Smooth muscle cell (in vitro differentiated cells): ENCODE results near the gene LRRC45. TPM values are rescaled to one million over a fixed set of nuclear protein-coding genes. Genes with fewer than 3 reads are reported as not detected.

Source experiments
- DNase-seq: peaks from one replicate; lab custom pipeline; 2025; ENCODE audit not compliant: unreplicated experiment; lab: John Stamatoyannopoulos, UW
- H2AFZ ChIP-seq: fragments of 200-600 bp; sonication (generic); 2 replicates; pipeline ENCODE4 v1.6.0; 2016; ENCODE audit warnings: antibody characterized with exemption, low read depth, mild to moderate bottlenecking
- H3F3A ChIP-seq: fragments of 200-600 bp; sonication (generic); 2 replicates; pipeline ENCODE4 v1.6.0; 2017; ENCODE audit warnings: antibody characterized with exemption, low read depth
- H3K27ac ChIP-seq: fragments of 200-600 bp; sonication (generic); 2 replicates; pipeline ENCODE4 v1.5.1; 2016; ENCODE audit warnings: low read depth, mild to moderate bottlenecking
- H3K27me3 ChIP-seq: fragments of 200-600 bp; sonication (generic); 2 replicates; pipeline ENCODE4 v1.6.1; 2016; ENCODE audit warnings: low read depth, mild to moderate bottlenecking
- H3K36me3 ChIP-seq: fragments of 200-600 bp; sonication (generic); 2 replicates; pipeline ENCODE4 v1.5.1; 2016; ENCODE audit warnings: low read depth
- H3K4me1 ChIP-seq: fragments of 200-600 bp; sonication (generic); 2 replicates; pipeline ENCODE4 v1.5.1; 2016; ENCODE audit warnings: low read depth
- H3K4me2 ChIP-seq: fragments of 200-600 bp; sonication (generic); 2 replicates; pipeline ENCODE4 v1.6.0; 2016; ENCODE audit warnings: mild to moderate bottlenecking
- H3K4me3 ChIP-seq: fragments of 200-600 bp; sonication (generic); 2 replicates; pipeline ENCODE4 v1.5.1; 2016; ENCODE audit warnings: mild to moderate bottlenecking
- H3K79me2 ChIP-seq: fragments of 200-600 bp; sonication (generic); 2 replicates; pipeline ENCODE4 v1.6.0; 2016; ENCODE audit warnings: low read depth, mild to moderate bottlenecking
- H3K9ac ChIP-seq: fragments of 200-600 bp; sonication (generic); 2 replicates; pipeline ENCODE4 v1.6.0; 2016; ENCODE audit warnings: low read depth
- H3K9me3 ChIP-seq: fragments of 200-600 bp; sonication (generic); replicated peaks from 2 replicates; pipeline ENCODE4 v1.5.1; 2016; ENCODE audit warnings: low read depth
- H4K20me1 ChIP-seq: fragments of 200-600 bp; sonication (generic); 2 replicates; pipeline ENCODE4 v1.6.0; 2016; ENCODE audit warnings: low read depth
- CTCF ChIP-seq: fragments of 200-600 bp; sonication (generic); IDR thresholded peaks from 2 replicates; pipeline ENCODE4 v1.5.1; 2017; ENCODE audit warnings: borderline replicate concordance, mild to moderate bottlenecking, antibody characterized with exemption; ENCODE audit not compliant: insufficient read depth, poor library complexity, severe bottlenecking
- WGBS: methylation state at CpG from one replicate; pipeline ENCODE4 v1.1.7; 2016; ENCODE audit warnings: low lambda C conversion rate; 5-methylcytosine and 5-hydroxymethylcytosine counted together
- polyA plus RNA-seq: library from polyadenylated mRNA; unstranded; fragments of >200 nt; fragmentation: Nextera tagmentation; extraction: Ambion mirVana; gene quantifications from 2 replicates; pipeline ENCODE4 v1.2.1, GENCODE V29; 2016
- total RNA-seq: library from RNA; depleted of rRNA; stranded (reverse); fragments of >200 nt; gene quantifications from 2 replicates; pipeline ENCODE4 v1.2.3, GENCODE V29; 2014

Gene LRRC45
- total and polyA plus RNA-seq, 2 experiments from 2014 or later: 9.6 to 13.5 TPM

GRCh38 chr17:82024859-82025258 lies 1.8 kb downstream of the LRRC45 start:
- Histone ChIP-seq H3K79me2 (peaks cover 3% of the 10 kb centered on the region), H3K27me3 (no peaks in the 10 kb centered on the region), H3K27ac (no peak overlapping the region), H3K9ac (no peak overlapping the region), H3K4me1 (peaks cover 15% of the 10 kb centered on the region), H3F3A (no peaks in the 10 kb centered on the region), H3K9me3 (no peaks in the 10 kb centered on the region), H3K4me2 (no peak overlapping the region), H3K36me3 (no peaks in the 10 kb centered on the region), H3K4me3 (no peak overlapping the region), H2AFZ (no peak overlapping the region), H4K20me1 (peaks cover 23% of the 10 kb centered on the region)
- DNase-seq: no peak
- WGBS: 97% methylated on average over 17 of the region's 17 CpGs
- no peak for TF ChIP-seq CTCF

- 96% methylated on average over 25 of the region's 25 CpGs for WGBS
- DNase-seq: no peak
- Histone ChIP-seq H3K27me3 (no peaks in the 10 kb centered on the region), H3K79me2 (peaks cover 3% of the 10 kb centered on the region), H3K36me3 (no peaks in the 10 kb centered on the region), H3K4me2 (no peak overlapping the region), H3F3A (no peaks in the 10 kb centered on the region), H3K4me3 (no peak overlapping the region), H3K4me1 (peaks cover 15% of the 10 kb centered on the region), H4K20me1 (peaks cover 16% of the 10 kb centered on the region), H3K27ac (no peak overlapping the region), H3K9ac (no peak overlapping the region), H3K9me3 (no peaks in the 10 kb centered on the region), H2AFZ (no peak overlapping the region)
- no peak for TF ChIP-seq CTCF
Observed at GRCh38 chr17:82025401-82026107, 2.4 kb downstream of the LRRC45 start.

GRCh38 chr17:82028246-82028645 lies 5.1 kb downstream of the LRRC45 start:
- Histone ChIP-seq H3K36me3 (no peaks in the 10 kb centered on the region), H4K20me1 (no peaks in the 10 kb centered on the region), H3K9me3 (no peaks in the 10 kb centered on the region), H2AFZ (no peak overlapping the region), H3K4me2 (no peak overlapping the region), H3K79me2 (no peaks in the 10 kb centered on the region), H3K4me3 (no peak overlapping the region), H3F3A (no peaks in the 10 kb centered on the region), H3K27me3 (no peaks in the 10 kb centered on the region), H3K27ac (no peak overlapping the region), H3K4me1 (peaks cover 7% of the 10 kb centered on the region), H3K9ac (no peak overlapping the region)
- DNase-seq: no peak
- TF ChIP-seq CTCF: no peak
- WGBS: 100% methylated on average over 6 of the region's 13 CpGs

GRCh38 chr17:82028966-82029365 lies 5.9 kb downstream of the LRRC45 start:
- H3K4me3 ChIP-seq: no peak overlapping the region
- no peaks in the 10 kb centered on the region for H3K36me3 ChIP-seq
- WGBS: 100% methylated on average over 9 of the region's 9 CpGs

More at GRCh38 chr17:82028966-82029365, 5.9 kb downstream of the LRRC45 start:
- H3K79me2 ChIP-seq: no peaks in the 10 kb centered on the region
- H3K9me3 ChIP-seq: no peaks in the 10 kb centered on the region
- no peak overlapping the region for H3K9ac ChIP-seq
- H3K4me1 ChIP-seq: peaks cover 5% of the 10 kb centered on the region
- no peak for TF ChIP-seq CTCF
- no peaks in the 10 kb centered on the region for H3F3A ChIP-seq
- no peak for DNase-seq
- no peak overlapping the region for H3K4me2 ChIP-seq
- H3K27ac ChIP-seq: no peak overlapping the region
- H2AFZ ChIP-seq: no peak overlapping the region
- H4K20me1 ChIP-seq: no peaks in the 10 kb centered on the region
- H3K27me3 ChIP-seq: no peaks in the 10 kb centered on the region
